MM.1S (cell line): ENCODE results near the gene VSIR.

Experiments used
- DNase-seq: peaks from one replicate; pipeline ENCODE4 v3.0.0-alpha.2; 2015
- H2AFZ ChIP-seq: fragments of 300-600 bp; sonication (generic); 2 replicates; pipeline ENCODE4 v1.6.0; 2016; ENCODE audit warnings: antibody characterized with exemption, low read length
- H3F3A ChIP-seq: fragments of 300-600 bp; sonication (generic); 2 replicates; pipeline ENCODE4 v1.6.1; 2016; ENCODE audit warnings: mild to moderate bottlenecking, antibody characterized with exemption, low read length, moderate library complexity, mixed read lengths; ENCODE audit not compliant: insufficient read depth
- H3K27ac ChIP-seq: fragments of 300-600 bp; sonication (generic); 2 replicates; pipeline ENCODE4 v1.5.1; 2016; ENCODE audit warnings: mild to moderate bottlenecking, low read length
- H3K27me3 ChIP-seq: fragments of 300-600 bp; sonication (generic); replicated peaks from 2 replicates; pipeline ENCODE4 v1.6.0; 2016; ENCODE audit warnings: low read length; ENCODE audit not compliant: insufficient read depth
- H3K36me3 ChIP-seq: fragments of 300-600 bp; sonication (generic); replicated peaks from 2 replicates; pipeline ENCODE4 v1.6.1; 2016; ENCODE audit warnings: mild to moderate bottlenecking, low read length, mixed read lengths; ENCODE audit not compliant: insufficient read depth
- H3K4me1 ChIP-seq: fragments of 300-600 bp; sonication (generic); 2 replicates; pipeline ENCODE4 v1.6.1; 2016; ENCODE audit warnings: low read length, mixed read lengths
- H3K4me2 ChIP-seq: fragments of 300-600 bp; sonication (generic); 2 replicates; pipeline ENCODE4 v1.6.0; 2016; ENCODE audit warnings: low read depth, low read length
- H3K4me3 ChIP-seq: fragments of 300-600 bp; sonication (generic); 2 replicates; pipeline ENCODE4 v1.5.1; 2016; ENCODE audit warnings: low read length, mixed read lengths
- H3K79me2 ChIP-seq: fragments of 300-600 bp; sonication (generic); 2 replicates; pipeline ENCODE4 v1.6.1; 2016; ENCODE audit warnings: mixed run types, low read length, mixed read lengths
- H3K9ac ChIP-seq: fragments of 300-600 bp; sonication (generic); 2 replicates; pipeline ENCODE4 v1.6.1; 2016; ENCODE audit warnings: low read length, mixed read lengths
- H3K9me2 ChIP-seq: fragments of 300-600 bp; sonication (generic); replicated peaks from 2 replicates; pipeline ENCODE4 v1.6.1; 2016; ENCODE audit warnings: mild to moderate bottlenecking, low read length, mixed read lengths; ENCODE audit not compliant: insufficient read depth
- H3K9me3 ChIP-seq: fragments of 300-600 bp; sonication (generic); replicated peaks from 2 replicates; pipeline ENCODE4 v1.6.1; 2016; ENCODE audit warnings: mild to moderate bottlenecking, low read length, mixed read lengths; ENCODE audit not compliant: insufficient read depth
- H4K20me1 ChIP-seq: fragments of 300-600 bp; sonication (generic); 2 replicates; pipeline ENCODE4 v1.6.1; 2016; ENCODE audit warnings: mild to moderate bottlenecking, low read length, moderate library complexity, mixed read lengths; ENCODE audit not compliant: insufficient read depth
- CTCF ChIP-seq: fragments of 300-600 bp; sonication (generic); IDR thresholded peaks from 2 replicates; pipeline ENCODE4 v1.5.1; 2016; ENCODE audit warnings: antibody characterized with exemption, low read length, mixed read lengths
- EZH2 ChIP-seq: fragments of 300-600 bp; sonication (generic); optimal IDR thresholded peaks from 2 replicates; pipeline ENCODE3; 2017; ENCODE audit warnings: low read depth, mild to moderate bottlenecking, antibody characterized with exemption, low read length, mixed read lengths
- EZH2phosphoT487 ChIP-seq: fragments of 300-600 bp; sonication (generic); IDR thresholded peaks from 2 replicates; pipeline ENCODE4 v1.6.1; 2018; ENCODE audit warnings: antibody characterized with exemption, low read length

Gene VSIR

GRCh38 chr10:71698737-71699136, 74.6 kb downstream of the VSIR start:
- H3K27ac ChIP-seq: no peak overlapping the region
- no peaks in the 10 kb centered on the region for H3K79me2 ChIP-seq
- no peak overlapping the region for H2AFZ ChIP-seq
- TF ChIP-seq CTCF (no peak), EZH2 (no peak), EZH2phosphoT487 (no peak)
- H4K20me1 ChIP-seq: no peaks in the 10 kb centered on the region
- H3K36me3 ChIP-seq: no peaks in the 10 kb centered on the region
- no peaks in the 10 kb centered on the region for H3K9me3 ChIP-seq
- H3K4me3 ChIP-seq: no peak overlapping the region
- no peak overlapping the region for H3K9ac ChIP-seq
- H3F3A ChIP-seq: no peaks in the 10 kb centered on the region
- DNase-seq: no peak
- H3K9me2 ChIP-seq: no peaks in the 10 kb centered on the region
- H3K4me1 ChIP-seq: peaks cover 14% of the 10 kb centered on the region
- no peak overlapping the region for H3K4me2 ChIP-seq
- peaks cover 41% of the 10 kb centered on the region for H3K27me3 ChIP-seq

- no peak overlapping the region for H3K9ac ChIP-seq
- H2AFZ ChIP-seq: no peak overlapping the region
- DNase-seq: no peak
- H3F3A ChIP-seq: no peaks in the 10 kb centered on the region
- H3K36me3 ChIP-seq: no peaks in the 10 kb centered on the region
- no peaks in the 10 kb centered on the region for H3K9me2 ChIP-seq
- H3K4me2 ChIP-seq: no peak overlapping the region
- H3K9me3 ChIP-seq: no peaks in the 10 kb centered on the region
- peaks cover 14% of the 10 kb centered on the region for H3K4me1 ChIP-seq
- H3K4me3 ChIP-seq: no peak overlapping the region
- H3K27ac ChIP-seq: no peak overlapping the region
- peaks cover 35% of the 10 kb centered on the region for H3K27me3 ChIP-seq
- H4K20me1 ChIP-seq: no peaks in the 10 kb centered on the region
- no peak for TF ChIP-seq CTCF
- no peak for TF ChIP-seq EZH2
- no peak for TF ChIP-seq EZH2phosphoT487
- H3K79me2 ChIP-seq: no peaks in the 10 kb centered on the region
Measured at GRCh38 chr10:71697938-71698709, 75.2 kb downstream of the VSIR start.
